SHP77 treated with DMSO at 0.1 percent for 48 hours (cell line): ENCODE results near the gene SLC17A1.

Experiments
- DNase-seq: peaks from one replicate; lab custom pipeline; 2025; lab: John Stamatoyannopoulos, UW

SLC17A1 gene

DNA sequence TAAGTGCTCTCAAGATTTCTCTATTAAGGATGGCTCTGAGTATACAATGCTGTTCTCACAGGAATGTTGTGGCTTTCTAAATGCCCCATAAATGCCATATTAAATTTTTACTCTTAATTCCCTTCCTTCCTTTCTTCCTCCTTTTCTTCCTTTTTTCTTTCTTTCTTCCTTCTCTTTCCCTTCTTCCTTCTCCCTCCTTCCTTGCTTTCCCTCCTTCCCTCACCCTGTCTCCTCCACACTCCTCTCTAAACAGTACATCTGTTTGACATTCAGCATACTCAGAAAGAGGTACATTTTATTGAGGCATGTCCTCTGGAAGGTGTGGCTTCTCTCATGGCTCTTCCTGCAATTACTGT, 433 bp upstream of the SLC17A1 start:
- no peak for DNase-seq

DNA sequence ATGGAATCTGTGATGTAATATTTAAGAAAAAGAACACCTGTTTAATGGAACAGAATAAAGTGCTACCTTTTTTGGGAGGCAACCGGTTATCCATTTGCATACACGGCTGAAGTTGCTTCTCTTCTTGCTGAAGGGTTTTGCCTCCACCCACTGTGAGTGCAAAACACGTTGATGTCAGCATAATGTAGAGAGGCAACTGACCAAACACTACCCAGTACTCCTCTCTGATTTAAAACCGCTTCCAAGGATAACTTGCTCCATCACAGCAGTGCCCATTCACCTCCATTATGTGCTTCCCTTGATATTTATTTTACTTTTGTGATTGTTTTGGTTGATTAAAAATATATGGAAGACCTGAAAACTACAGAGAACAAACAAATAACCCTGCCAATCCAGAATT, 1.4 kb downstream of the SLC17A1 start:
- no peak for DNase-seq

DNA sequence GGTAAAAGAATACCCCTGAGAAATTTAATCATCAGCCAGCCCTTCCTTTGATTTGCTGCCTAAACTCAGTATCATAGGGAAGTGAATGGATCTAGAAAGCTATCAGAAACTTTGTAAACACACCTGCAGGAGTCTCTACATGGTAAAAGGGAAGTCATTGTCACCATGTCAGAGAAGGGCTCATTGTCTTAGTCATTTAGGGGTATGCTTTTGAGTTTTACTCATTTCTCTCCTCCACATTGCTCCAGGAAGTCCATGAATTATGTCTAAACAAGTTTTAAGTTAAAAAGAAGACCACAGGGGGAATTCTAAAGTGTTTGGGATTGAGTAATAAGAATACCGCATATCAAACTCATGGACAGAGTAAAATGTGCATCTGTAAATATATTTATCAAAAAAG, 2.5 kb downstream of the SLC17A1 start:
- no peak for DNase-seq

DNA sequence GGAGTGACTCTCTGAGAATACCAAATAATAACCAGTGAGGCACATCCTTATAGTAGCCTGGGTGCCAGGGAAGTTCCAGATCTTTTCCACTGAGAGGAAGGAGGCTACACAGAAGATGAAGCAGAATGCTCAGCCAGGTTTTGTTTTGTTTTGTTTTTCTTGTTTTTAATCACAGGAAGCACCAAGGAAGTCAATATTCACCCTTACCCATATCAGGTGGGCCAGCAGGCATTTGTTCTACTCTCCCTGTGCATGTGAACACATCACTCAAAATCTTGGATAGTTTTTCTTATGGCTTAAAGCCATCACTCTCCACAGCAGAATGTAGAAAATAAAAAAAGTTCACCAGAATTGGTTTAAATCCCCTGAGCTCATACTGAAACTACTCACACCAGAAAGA, 10.5 kb downstream of the SLC17A1 start:
- DNase-seq: no peak

DNA sequence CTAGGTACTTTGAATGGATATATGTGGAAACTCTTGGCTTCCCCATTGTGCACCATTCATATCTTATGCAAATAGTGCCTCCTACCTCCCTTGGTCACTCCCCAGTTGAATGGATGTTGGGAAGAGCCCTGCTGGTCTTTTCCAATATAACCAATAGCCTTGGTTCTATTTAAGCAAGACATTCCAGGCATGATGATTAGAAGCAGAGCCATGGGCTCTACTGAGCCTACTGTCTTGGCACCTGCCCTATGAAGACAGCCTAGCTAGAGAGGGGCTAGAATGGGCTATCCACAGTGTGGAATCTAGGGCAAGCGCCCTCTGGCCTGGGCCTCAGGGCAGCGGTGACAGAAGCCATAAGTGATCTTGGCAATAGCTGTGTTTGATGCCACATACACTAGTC, 15.6 kb downstream of the SLC17A1 start:
- no peak for DNase-seq

DNA sequence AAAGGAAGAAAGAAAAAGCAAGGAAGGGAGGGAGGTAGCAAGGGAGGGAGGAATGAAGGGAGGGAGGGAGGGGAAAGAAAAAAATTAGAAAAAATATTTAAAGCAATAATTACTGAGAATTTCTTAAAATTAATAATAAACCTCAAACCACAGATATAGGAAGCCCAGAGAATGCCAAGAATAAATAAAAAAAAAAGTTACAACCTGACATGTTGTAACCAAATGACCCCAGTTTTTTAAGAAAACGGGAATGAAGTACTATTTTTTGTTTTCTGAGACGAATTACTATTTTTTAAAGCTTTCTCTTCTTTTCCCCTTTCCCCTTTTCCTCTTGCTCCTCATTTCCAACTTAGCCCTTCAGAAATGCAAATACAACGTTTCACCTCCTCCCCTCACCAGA, 16.7 kb downstream of the SLC17A1 start:
- no peak for DNase-seq

DNA sequence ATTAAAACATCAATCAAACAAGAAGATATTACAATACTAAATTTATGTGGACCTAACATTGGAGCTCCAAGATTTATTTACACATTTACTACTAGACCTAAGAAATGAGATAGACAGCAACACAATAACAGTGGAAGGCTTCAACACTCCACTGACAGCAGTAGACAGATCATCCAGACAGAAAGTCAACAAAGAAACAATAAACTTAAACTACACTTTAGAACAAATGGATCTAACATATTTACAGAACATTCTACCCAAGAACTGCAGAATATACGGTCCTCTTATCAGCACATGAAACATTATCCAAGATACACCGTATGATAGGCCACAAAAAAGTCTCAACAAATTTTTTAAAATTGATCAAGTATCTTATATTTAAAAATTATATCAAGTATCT, 27.0 kb downstream of the SLC17A1 start:
- DNase-seq: no peak

DNA sequence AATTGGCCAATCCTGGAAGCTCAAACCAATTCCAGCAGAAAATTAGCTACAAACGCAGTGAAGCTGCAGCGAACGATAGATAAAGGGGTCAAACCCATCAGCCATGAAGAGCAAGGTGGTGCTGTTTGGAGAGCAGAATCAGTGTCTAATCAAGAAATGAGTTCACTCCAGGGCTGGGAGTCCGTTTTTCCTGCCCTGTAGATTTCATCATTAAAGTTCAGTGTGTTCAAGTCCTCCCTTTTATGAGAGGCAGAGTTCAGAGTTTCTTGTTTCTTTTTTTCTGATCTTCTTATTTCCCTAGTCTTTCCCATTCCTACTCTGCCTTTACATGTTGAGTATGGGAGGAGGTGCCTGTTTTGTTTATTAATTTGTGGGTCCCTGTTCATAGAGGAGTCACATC, 30.4 kb downstream of the SLC17A1 start:
- DNase-seq: no peak

DNA sequence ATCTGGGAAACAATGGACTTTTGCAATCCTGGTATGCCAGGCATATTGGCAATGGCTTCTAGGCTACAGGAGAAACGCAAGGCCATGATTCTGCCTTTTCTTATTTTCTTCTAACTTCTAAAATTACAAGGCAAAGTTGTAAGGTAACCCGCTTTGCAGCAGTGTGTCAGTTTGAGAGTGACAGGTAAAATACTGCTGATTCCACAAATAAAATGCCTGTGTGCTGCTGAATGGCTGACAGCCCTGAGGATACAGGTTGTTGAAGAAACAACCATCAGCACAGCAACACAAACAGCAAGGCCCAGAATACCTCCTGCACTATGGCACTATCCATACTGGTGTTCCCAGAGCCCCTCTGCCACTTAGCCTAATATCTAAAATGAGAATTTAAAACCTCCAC, 37.1 kb downstream of the SLC17A1 start:
- no peak for DNase-seq

DNA sequence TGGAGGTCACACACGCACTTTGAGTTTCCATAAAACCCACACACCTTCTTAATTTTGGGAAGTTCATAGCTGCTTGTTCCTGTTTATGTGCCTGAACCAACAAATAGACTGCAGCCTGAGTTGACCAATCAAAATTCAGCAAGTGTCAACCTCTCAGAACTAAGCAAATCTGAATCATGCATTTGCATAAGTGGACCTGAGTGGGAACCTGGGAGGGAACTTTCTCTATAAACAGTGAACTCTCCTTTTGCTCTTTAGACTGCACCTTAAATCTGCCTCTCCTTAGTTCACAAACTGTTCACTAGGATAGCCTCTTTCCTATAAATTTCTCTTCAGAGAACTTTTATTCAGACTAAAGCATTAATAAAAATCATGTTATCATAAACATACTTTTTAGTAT, 37.9 kb downstream of the SLC17A1 start:
- DNase-seq: no peak

DNA sequence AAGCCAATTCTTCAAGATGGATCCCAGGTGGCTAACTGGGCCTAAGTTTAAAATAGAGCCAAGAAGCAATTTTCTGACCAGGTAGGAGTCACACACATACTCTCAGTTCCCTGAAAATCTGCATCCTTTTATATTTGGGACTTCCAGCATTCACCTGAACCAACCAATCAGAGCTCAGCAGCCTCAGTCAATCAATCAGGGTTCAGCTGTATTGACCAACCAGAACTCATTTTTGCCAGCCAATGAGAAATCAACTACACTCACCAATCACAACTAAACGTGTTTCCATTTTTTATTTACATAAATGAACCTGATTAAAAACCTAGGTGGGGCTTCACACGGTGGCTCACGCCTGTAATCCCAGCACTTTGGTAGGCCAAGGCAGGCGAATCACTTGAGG, 39.8 kb downstream of the SLC17A1 start:
- DNase-seq: no peak

DNA sequence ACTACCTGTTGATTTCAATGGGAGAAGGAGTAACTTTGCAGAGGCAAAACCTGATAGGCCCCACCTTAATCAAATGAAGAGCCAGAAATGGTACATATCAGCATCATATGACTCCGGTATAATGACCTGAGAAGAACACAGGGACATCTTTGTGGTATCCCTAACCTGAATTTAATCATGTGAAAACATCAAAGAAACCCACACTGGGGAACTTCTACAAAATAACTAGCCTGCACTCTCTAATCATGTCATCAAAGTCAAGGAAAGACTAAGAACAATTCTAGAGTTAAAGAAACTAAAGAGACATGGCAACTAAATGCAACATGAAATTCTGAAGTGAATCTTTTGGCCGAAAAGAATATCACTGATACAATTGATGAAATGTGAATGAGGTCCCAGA, 42.4 kb downstream of the SLC17A1 start:
- no peak for DNase-seq

DNA sequence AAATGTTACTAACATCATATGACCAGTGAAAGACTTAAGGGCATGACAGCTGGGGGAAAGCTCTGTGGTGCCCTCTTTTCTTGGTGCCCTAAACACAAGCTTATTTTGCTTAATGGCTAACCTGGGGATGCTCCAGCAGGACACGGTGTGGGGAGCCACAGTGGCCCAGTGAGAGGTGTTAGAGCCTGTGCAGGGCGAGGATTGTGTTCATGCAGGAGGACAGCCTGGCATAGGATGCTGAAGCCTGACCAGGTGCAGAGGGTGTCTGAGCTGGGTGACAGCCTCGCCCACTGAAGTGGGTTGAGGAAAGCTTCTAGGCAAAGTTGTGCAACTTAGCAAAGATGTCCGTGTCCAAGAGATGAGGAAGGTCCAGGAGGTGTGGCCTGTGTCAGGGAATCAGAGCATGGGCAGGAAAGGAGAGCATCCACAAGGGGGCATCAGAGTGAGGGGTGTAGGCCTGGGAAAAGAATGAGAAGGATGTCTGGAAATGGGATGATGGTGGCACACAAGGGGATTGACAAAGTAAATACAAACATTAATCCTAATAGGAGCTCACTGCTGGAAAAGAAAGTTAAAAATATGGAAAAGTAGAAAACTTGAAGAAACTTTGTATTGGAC, 43.4 kb downstream of the SLC17A1 start:
- no peak for DNase-seq

DNA sequence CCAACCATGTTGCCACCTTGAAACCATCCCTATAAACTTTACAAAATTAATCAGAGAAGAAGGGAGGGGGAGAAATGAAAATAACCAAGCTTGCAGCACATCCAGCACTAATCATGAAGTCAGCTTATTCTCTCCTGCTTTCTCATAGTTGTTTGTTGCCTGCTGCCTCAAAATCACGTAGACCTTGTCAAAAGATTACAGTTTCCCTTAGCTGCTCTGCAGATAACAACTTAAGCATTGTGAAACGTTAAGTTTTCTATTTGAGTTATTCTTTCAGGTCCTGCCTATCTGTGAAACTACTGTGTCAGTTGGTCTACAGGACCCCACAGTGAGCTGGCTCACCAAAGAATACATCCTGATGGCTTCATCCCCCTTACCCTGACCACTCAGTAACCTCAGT, 44.4 kb downstream of the SLC17A1 start:
- no peak for DNase-seq

DNA sequence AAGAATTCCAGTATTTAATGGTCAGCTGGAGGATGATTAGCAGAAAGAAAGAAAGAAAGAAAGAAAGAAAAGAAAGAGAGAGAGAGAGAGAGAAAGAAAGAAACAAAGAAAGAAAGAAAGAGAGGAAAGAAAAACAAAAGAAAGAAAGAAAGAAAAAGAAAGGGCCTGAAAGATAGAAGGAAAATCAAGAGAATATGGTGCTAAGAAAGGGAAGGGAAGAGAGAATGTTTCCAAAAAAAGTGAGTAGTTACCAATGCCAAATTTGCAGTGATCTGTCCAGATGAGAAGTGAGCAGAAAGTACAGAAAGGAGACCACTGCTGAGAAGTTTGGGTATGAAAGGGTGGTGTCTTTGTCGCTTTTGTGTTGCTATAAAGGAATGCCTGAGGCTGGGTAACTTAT, 50.7 kb downstream of the SLC17A1 start:
- DNase-seq: no peak

DNA sequence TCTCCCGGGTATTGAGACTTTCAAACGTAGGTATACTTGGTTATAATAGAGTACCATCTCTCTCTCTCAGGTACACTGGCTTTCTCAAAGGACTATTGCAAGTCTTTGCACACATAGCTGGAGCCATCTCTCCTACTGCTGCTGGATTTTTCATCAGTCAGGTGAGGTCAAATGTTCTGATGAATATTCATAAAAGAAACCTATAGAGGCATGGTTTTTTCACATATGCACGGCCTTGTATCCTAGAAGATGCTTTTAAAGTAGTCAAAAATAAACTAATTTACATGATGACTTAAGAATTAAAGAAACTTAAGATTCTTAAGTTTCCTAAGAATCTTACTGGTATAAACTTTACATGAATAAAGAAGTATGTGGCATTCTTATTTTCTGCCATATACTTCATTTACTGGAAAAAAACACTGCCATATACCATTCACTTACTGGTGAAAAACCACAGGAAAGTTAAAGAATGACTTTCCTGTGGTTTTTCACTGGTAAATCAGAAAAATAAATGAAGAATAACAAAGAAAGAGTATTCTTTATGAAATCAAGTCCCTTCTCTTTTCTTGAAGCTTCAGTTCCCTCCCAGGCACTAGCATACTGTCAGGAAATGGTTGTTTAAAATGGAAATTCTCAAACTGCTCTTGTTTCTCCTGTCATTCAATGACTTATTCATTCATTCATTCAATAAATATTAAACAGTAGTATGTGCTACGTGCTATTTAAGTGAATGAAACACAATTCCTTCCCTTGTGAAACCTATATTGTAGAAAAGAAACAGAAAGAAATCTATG, 53.8 kb downstream of the SLC17A1 start:
- no peak for DNase-seq

DNA sequence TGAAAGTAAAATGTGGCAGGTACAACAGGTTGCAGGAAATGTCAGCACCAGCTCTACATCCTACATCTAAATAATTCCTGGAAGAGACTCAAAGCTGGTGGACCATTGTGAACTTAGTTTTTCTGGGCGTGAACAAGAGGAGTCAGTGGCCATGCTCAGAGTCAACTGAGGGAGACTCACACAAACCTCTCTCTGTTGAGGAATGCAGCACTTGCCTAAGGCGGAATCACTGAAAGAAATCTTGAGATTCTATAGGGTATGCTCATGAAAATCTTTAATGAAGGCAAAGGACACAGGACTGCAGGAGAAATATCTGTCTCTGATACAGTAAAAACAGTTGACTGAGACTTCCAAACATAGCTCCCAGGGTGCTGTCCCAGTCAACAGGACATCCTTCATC, 54.8 kb downstream of the SLC17A1 start:
- no peak for DNase-seq

DNA sequence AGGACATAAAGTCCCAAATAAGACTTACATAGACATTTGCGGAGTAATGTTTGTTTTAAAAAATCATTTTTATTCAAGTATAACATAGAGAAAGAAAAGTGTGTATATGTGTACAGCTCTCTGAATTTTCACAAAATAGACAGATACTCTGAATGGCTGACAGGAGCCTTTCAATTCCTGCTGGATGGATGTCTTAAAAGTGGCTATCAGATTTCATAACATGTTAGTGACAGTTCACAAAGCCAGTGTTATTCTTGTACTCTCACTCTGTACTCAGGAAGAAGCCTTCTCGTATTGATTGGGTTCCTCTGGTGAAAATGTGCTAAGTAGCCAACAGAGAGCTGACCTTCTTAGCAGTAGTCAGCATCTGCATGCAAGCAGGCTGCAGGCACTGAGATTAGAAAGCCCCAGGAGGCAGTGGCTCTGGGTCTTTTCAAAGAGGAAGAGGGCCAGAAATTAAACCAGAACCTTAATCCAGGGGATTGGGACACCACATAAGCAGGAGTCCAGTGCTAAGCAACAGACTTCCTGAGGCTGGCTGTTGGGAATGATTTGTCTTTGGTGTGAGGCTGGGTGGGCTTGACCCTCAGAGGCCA, 57.6 kb downstream of the SLC17A1 start:
- no peak for DNase-seq

DNA sequence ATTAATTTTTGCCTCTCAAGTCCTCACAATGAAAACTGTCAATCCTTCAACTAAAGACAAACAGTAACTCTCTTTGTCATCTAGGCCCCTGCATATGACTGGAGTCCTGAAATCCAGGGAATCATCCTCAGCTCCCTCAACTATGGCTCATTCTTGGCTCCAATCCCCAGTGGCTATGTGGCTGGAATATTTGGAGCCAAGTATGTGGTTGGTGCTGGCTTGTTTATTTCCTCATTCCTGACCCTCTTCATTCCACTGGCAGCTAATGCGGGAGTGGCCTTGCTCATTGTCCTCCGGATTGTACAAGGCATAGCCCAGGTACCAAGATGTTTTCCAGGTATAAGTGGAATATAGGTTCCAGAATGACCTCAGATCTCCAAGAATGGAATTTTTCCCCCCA, 61.9 kb downstream of the SLC17A1 start:
- DNase-seq: no peak

DNA sequence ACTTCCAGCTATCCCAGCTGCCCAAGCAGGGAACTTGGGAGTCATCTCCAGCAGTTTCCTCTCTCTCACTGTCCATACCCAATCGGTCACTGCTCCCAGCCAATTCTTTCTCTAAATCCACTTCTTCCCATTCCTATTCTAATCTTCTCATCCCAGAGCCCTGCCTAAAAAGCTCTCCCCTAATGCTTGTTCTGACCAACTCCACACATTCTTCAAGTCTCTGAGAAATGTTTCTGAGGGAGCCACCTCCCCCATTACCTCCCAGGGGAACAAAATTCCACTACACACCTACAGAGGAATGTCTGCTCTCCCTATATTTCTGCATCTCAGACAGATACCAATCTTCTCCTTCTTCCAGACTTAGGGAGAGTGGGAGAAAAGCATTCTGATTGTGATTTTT, 63.3 kb downstream of the SLC17A1 start:
- no peak for DNase-seq

DNA sequence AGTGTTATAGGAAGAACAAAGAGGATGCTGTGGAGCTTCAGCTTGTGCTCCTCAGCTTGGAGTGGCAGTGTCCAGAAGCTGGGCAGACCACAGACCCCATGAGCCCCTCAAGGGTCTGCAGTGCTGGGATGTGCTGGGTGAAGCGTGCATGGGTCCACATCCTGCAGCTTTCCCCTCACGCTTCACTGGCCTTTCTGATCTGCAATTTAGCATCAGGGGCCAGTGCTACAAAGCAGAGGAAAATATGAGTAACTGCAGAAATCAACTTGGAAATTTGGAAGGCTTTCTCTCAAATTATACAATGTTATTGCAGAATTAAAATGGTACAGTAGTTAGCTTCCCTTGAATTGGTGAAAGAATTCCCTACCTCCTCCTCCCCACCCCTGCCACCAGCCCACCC, 67.2 kb downstream of the SLC17A1 start:
- no peak for DNase-seq

DNA sequence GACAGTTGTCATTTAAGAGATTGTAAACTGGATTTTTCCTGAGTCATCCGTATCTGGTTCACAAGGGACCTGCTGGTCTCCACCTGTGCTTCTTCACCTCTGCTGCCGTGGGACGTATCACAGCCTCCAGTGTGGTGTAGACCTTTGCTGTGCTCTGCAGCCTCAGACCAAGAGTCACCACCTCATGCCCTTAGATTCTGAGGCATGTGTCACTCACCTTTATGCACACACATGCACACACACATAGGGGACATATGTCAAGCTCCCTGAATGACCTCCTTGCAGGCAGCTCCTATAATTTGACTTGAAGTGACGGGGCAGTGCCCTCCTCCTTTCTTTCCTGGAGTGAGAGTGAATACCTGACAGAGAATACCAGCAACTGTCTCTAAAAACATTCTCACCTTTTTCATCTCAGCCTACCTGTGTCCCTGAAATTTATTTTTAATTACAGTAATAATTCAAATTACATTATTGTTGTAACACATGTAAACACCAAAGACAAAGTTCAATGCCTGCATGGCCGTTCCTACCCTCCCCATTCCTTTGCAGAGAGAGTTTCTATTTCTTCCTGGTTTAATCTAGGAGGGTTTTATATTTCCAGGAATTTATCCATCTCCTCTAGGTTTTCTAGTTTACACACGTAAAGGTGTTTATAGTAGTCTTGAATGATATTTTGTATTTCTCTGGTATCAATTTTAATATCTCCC, 73.8 kb downstream of the SLC17A1 start:
- DNase-seq: no peak
